Astrocyte (in vitro differentiated cells and primary cell): ENCODE measurements around the gene GMDS. TPM values are rescaled to one million over a fixed set of nuclear protein-coding genes. Genes with fewer than 3 reads are reported as not detected.

Experiments
- DNase-seq: peaks from one replicate; pipeline ENCODE4 v3.0.0-alpha.2; 2010; ENCODE audit warnings: low read depth
- FAIRE-seq: peaks from 2 replicates; lab custom pipeline; 2011; peaks lifted over from hg19 to GRCh38; lab: Jason Lieb, UNC
- H2AFZ ChIP-seq: 2 replicates; pipeline ENCODE4 v1.6.0; 2012; ENCODE audit warnings: low read depth, low read length, inconsistent platforms
- H3K27ac ChIP-seq: 2 replicates; pipeline ENCODE4 v1.5.1; 2011; ENCODE audit warnings: low read depth, low read length, inconsistent platforms
- H3K27me3 ChIP-seq: 2 replicates; pipeline ENCODE4 v1.6.0; 2011; ENCODE audit warnings: low read length, inconsistent platforms; ENCODE audit not compliant: insufficient read depth
- H3K36me3 ChIP-seq: 2 replicates; pipeline ENCODE4 v1.5.1; 2011; ENCODE audit warnings: low read length, inconsistent platforms; ENCODE audit not compliant: insufficient read depth
- H3K4me1 ChIP-seq: 2 replicates; pipeline ENCODE4 v1.5.1; 2011; ENCODE audit warnings: low read length, inconsistent platforms; ENCODE audit not compliant: insufficient read depth
- H3K4me2 ChIP-seq: 2 replicates; pipeline ENCODE4 v1.6.0; 2012; ENCODE audit warnings: low read length, inconsistent platforms
- H3K4me3 ChIP-seq: 2 replicates; pipeline ENCODE4 v1.5.1; 2011; ENCODE audit warnings: low read depth, mild to moderate bottlenecking, low read length, inconsistent platforms; ENCODE audit not compliant: insufficient read depth
- H3K79me2 ChIP-seq: 2 replicates; pipeline ENCODE4 v1.6.0; 2012; ENCODE audit warnings: mild to moderate bottlenecking, low read length, inconsistent platforms; ENCODE audit not compliant: insufficient read depth
- H3K9ac ChIP-seq: 2 replicates; pipeline ENCODE4 v1.6.0; 2012; ENCODE audit warnings: mild to moderate bottlenecking, low read length, inconsistent platforms
- H3K9me3 ChIP-seq: 2 replicates; pipeline ENCODE4 v1.5.1; 2012; ENCODE audit warnings: low read depth, mild to moderate bottlenecking, low read length, inconsistent platforms; ENCODE audit not compliant: insufficient read depth
- H4K20me1 ChIP-seq: 2 replicates; pipeline ENCODE4 v1.6.0; 2012; ENCODE audit warnings: low read length, inconsistent platforms; ENCODE audit not compliant: insufficient read depth
- H3K27ac Mint-ChIP-seq: one replicate; pipeline ENCODE4 v1.8.0; 2021; ENCODE audit warnings: mild to moderate bottlenecking, mixed read lengths; ENCODE audit not compliant: unreplicated experiment
- H3K27me3 Mint-ChIP-seq: one replicate; pipeline ENCODE4 v1.8.0; 2021; ENCODE audit warnings: low read depth, mixed read lengths; ENCODE audit not compliant: unreplicated experiment
- H3K36me3 Mint-ChIP-seq: one replicate; pipeline ENCODE4 v1.8.0; 2021; ENCODE audit warnings: low read depth, mixed read lengths; ENCODE audit not compliant: unreplicated experiment
- H3K4me1 Mint-ChIP-seq: one replicate; pipeline ENCODE4 v1.8.0; 2021; ENCODE audit warnings: low read depth, mixed read lengths; ENCODE audit not compliant: unreplicated experiment
- H3K4me3 Mint-ChIP-seq: one replicate; pipeline ENCODE4 v1.8.0; 2021; ENCODE audit warnings: mild to moderate bottlenecking, moderate library complexity, mixed read lengths; ENCODE audit not compliant: unreplicated experiment
- H3K9me3 Mint-ChIP-seq: one replicate; pipeline ENCODE4 v1.8.0; 2021; ENCODE audit warnings: mild to moderate bottlenecking, mixed read lengths; ENCODE audit not compliant: unreplicated experiment
- CTCF ChIP-seq: IDR thresholded peaks from 2 replicates; pipeline ENCODE4 v1.5.1; 2011; ENCODE audit warnings: low read depth, mild to moderate bottlenecking, inconsistent platforms, low read length, moderate library complexity; ENCODE audit not compliant: insufficient read depth
- EZH2 ChIP-seq: IDR thresholded peaks from 2 replicates; pipeline ENCODE4 v1.6.1; 2012; ENCODE audit warnings: mild to moderate bottlenecking, low read length, inconsistent platforms; ENCODE audit not compliant: insufficient read depth
- total RNA-seq: library from RNA; stranded (reverse); gene quantifications from 2 replicates; pipeline ENCODE4 v1.2.1, GENCODE V29; 2021

The GMDS gene
- total RNA-seq, 1 donor from 2014 or later = 9.4 TPM

- Histone ChIP-seq H3K4me3 (no peak overlapping the region), H3K4me1 (no peaks in the 10 kb centered on the region), H3K79me2 (no peaks in the 10 kb centered on the region), H3K27me3 (no peaks in the 10 kb centered on the region), H4K20me1 (no peaks in the 10 kb centered on the region), H3K4me2 (no peak overlapping the region), H3K27ac (no peak overlapping the region), H2AFZ (no peak overlapping the region), H3K9ac (no peak overlapping the region), H3K9me3 (no peaks in the 10 kb centered on the region), H3K36me3 (no peaks in the 10 kb centered on the region)
- Mint-ChIP-seq H3K9me3 (no peaks in the 10 kb centered on the region), H3K36me3 (no peaks in the 10 kb centered on the region), H3K27ac (no peak overlapping the region), H3K27me3 (peaks cover 8% of the 10 kb centered on the region), H3K4me1 (no peaks in the 10 kb centered on the region), H3K4me3 (no peak overlapping the region)
- DNase-seq (no peak), FAIRE-seq (no peak)
- TF ChIP-seq CTCF (no peak), EZH2 (no peak)
Measured at GRCh38 chr6:1720620-1721322, 524.6 kb downstream of the GMDS start.

DNA sequence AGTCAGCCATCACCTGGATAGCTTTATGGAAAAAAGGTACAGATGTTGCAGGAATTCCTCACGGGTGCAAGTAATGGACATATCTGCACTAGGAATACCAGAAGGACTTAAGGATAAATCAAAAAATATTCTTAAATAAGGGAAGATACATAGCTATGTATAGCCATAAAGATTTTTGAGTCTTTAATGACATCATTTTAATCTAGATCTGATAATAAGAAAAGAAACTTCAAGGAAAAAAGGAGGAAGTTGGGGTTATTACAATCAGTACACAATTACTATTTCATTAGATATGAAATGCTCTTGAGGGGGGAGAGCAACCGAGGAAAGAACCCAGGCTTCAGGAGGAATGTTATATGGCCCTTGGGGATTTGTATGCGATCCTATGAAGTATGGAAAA is 525.5 kb downstream of the GMDS start:
- no peaks in the 10 kb centered on the region for H3K36me3 Mint-ChIP-seq
- no peak overlapping the region for H3K27ac Mint-ChIP-seq
- Histone ChIP-seq H4K20me1 (no peaks in the 10 kb centered on the region), H3K4me1 (no peaks in the 10 kb centered on the region), H3K27ac (no peak overlapping the region), H3K36me3 (no peaks in the 10 kb centered on the region), H3K4me2 (no peak overlapping the region), H3K79me2 (no peaks in the 10 kb centered on the region), H3K4me3 (no peak overlapping the region), H3K27me3 (no peaks in the 10 kb centered on the region), H3K9me3 (no peaks in the 10 kb centered on the region), H3K9ac (no peak overlapping the region), H2AFZ (no peak overlapping the region)
- TF ChIP-seq CTCF (no peak), EZH2 (no peak)
- no peaks in the 10 kb centered on the region for H3K4me1 Mint-ChIP-seq
- H3K27me3 Mint-ChIP-seq = peaks cover 8% of the 10 kb centered on the region
- no peaks in the 10 kb centered on the region for H3K9me3 Mint-ChIP-seq
- no peak for FAIRE-seq
- DNase-seq = no peak
- H3K4me3 Mint-ChIP-seq = no peak overlapping the region

GRCh38 chr6:1716868-1717267 is 528.5 kb downstream of the GMDS start:
- Mint-ChIP-seq H3K27ac (no peak overlapping the region), H3K27me3 (peaks cover 8% of the 10 kb centered on the region), H3K4me3 (no peak overlapping the region), H3K9me3 (no peaks in the 10 kb centered on the region), H3K4me1 (no peaks in the 10 kb centered on the region), H3K36me3 (no peaks in the 10 kb centered on the region)
- H4K20me1 ChIP-seq = no peaks in the 10 kb centered on the region
- H3K27me3 ChIP-seq = no peaks in the 10 kb centered on the region
- H3K9me3 ChIP-seq = no peaks in the 10 kb centered on the region
- FAIRE-seq (no peak), DNase-seq (peak; percentile 17)
- H3K4me1 ChIP-seq = no peaks in the 10 kb centered on the region
- H3K9ac ChIP-seq = no peak overlapping the region
- TF ChIP-seq CTCF (no peak), EZH2 (no peak)
- no peaks in the 10 kb centered on the region for H3K36me3 ChIP-seq
- no peak overlapping the region for H3K27ac ChIP-seq
- no peaks in the 10 kb centered on the region for H3K79me2 ChIP-seq
- no peak overlapping the region for H2AFZ ChIP-seq
- no peak overlapping the region for H3K4me3 ChIP-seq
- H3K4me2 ChIP-seq = no peak overlapping the region
